ENCODE results near the gene AP2A1.

The AP2A1 gene

DNA sequence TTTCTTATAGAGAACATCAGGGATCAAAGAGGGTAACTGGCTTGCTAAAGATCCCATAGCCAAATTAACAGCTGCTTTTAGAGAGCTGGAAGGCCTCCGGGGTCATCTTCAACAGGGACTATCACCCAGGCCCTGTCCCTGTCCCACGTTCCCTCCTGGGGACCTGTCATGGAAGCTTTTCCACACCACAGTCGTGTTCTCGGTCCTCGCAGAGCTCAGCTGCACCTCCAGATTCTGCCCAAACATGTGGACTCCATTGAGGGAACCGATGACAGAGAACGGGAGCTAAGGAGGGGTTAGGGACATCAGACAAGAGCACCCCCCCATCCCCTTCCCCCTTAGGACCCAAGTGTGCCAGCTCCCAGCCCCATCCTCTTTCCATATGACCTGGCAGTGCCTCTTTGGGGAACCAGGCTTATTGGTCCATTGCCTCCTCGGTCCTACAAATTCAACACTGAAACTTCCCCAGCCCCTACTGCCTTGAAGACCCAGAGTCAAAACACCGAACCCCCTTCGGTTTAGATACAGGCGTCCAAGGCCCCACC lies 45.7 kb downstream of the AP2A1 start:
- TF ChIP-seq, protein P1, sequence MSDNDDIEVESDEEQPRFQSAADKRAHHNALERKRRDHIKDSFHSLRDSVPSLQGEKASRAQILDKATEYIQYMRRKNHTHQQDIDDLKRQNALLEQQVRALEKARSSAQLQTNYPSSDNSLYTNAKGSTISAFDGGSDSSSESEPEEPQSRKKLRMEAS (IDR thresholded peaks at IDR 0.05): no peak
- no peak for TF ChIP-seq NFIC (IDR thresholded peaks at IDR 0.05)
- no peak for TF ChIP-seq EGR1 (IDR thresholded peaks at IDR 0.05)
- TF ChIP-seq TAF1 (IDR thresholded peaks at IDR 0.05; ENCODE audit: low read depth): no peak
- no peak for TF ChIP-seq CREB1 (IDR thresholded peaks at IDR 0.05; ENCODE audit: low read depth)
- TF ChIP-seq, protein P2, sequence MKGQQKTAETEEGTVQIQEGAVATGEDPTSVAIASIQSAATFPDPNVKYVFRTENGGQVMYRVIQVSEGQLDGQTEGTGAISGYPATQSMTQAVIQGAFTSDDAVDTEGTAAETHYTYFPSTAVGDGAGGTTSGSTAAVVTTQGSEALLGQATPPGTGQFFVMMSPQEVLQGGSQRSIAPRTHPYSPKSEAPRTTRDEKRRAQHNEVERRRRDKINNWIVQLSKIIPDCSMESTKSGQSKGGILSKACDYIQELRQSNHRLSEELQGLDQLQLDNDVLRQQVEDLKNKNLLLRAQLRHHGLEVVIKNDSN (IDR thresholded peaks at IDR 0.05): no peak
- no peak for TF ChIP-seq CEBPB (IDR thresholded peaks at IDR 0.05)
- TF ChIP-seq EP300 (IDR thresholded peaks at IDR 0.05; ENCODE audit: borderline replicate concordance): no peak
- no peak for TF ChIP-seq ZBTB7A (IDR thresholded peaks at IDR 0.05; ENCODE audit: low read depth)
- TF ChIP-seq YY1 (IDR thresholded peaks at IDR 0.05; ENCODE audit: low read depth): no peak
- no peak for TF ChIP-seq TCF12 (IDR thresholded peaks at IDR 0.05; ENCODE audit: low read depth)
- TF ChIP-seq, protein P3, sequence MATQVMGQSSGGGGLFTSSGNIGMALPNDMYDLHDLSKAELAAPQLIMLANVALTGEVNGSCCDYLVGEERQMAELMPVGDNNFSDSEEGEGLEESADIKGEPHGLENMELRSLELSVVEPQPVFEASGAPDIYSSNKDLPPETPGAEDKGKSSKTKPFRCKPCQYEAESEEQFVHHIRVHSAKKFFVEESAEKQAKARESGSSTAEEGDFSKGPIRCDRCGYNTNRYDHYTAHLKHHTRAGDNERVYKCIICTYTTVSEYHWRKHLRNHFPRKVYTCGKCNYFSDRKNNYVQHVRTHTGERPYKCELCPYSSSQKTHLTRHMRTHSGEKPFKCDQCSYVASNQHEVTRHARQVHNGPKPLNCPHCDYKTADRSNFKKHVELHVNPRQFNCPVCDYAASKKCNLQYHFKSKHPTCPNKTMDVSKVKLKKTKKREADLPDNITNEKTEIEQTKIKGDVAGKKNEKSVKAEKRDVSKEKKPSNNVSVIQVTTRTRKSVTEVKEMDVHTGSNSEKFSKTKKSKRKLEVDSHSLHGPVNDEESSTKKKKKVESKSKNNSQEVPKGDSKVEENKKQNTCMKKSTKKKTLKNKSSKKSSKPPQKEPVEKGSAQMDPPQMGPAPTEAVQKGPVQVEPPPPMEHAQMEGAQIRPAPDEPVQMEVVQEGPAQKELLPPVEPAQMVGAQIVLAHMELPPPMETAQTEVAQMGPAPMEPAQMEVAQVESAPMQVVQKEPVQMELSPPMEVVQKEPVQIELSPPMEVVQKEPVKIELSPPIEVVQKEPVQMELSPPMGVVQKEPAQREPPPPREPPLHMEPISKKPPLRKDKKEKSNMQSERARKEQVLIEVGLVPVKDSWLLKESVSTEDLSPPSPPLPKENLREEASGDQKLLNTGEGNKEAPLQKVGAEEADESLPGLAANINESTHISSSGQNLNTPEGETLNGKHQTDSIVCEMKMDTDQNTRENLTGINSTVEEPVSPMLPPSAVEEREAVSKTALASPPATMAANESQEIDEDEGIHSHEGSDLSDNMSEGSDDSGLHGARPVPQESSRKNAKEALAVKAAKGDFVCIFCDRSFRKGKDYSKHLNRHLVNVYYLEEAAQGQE (IDR thresholded peaks at IDR 0.05; ENCODE audit: low read depth): no peak
- TF ChIP-seq RAD21 (IDR thresholded peaks at IDR 0.05; ENCODE audit: low read depth): no peak
- TF ChIP-seq FOXM1 (IDR thresholded peaks at IDR 0.05; ENCODE audit: borderline replicate concordance, low read depth): no peak
- no peak for TF ChIP-seq TEAD4 (IDR thresholded peaks at IDR 0.05)

DNA sequence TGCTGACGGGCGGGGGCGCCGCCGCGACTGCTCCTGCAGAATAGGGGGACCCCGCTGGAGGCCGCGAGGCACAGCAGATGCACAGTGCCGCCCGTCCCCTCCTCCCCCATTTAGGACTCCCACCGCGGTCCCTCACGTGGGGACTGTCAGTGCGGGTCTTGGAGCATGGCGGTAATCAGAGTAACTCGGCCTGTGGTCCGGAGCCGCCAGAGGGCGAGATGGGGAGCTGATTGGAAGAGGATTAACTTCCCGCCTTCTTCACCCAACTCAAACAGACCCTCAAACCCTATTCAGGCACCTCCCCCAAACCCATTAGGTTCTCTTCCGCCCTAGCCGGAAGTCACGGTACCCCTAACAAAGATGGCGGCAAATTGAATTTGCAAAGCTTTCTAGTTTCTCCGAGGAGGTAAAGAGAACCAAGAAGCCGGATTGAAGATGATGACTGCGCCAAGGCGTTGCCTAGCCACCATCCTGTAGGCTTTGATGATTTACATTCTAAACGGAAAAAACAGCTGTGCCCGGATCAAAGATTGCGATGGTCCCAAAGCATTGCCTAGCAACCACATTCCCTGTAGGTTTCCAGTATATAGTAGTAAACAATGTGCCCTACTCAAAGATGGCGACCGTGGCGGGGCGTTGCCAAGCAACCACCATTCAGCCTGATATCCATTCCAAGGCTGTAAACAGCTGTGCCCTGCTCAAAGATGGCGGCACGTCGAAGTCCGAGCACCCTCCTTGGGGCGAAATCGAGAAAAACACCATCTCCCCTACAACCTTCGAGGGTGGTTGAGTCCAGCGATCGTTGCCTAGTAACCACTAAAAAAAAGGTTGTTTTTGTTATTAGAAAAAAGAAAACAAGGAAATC lies 46.4 kb downstream of the AP2A1 start, which contains the start of gene FUZ:
Gene FUZ, minus strand, starts transcription at position 296 of the 865 bp plus-strand sequence. Its CDS starts 186 bp downstream, at position 110.
- TF ChIP-seq CEBPB (IDR thresholded peaks at IDR 0.05) (no peak), CREB1 (IDR thresholded peaks at IDR 0.05; ENCODE audit: low read depth) (no peak), NFIC (IDR thresholded peaks at IDR 0.05) (no peak), ZBTB7A (IDR thresholded peaks at IDR 0.05; ENCODE audit: low read depth) (0 out of 2 replicates have a peak, but pooled peaks have one; percentile 41), FOXM1 (IDR thresholded peaks at IDR 0.05; ENCODE audit: borderline replicate concordance, low read depth) (no peak), TAF1 (IDR thresholded peaks at IDR 0.05; ENCODE audit: low read depth) (peak; percentile 24; the same call in 1 of the 2 replicates), EGR1 (IDR thresholded peaks at IDR 0.05) (peak; percentile 88), TCF12 (IDR thresholded peaks at IDR 0.05; ENCODE audit: low read depth) (no peak; the same call in 1 of the 2 replicates), RAD21 (IDR thresholded peaks at IDR 0.05; ENCODE audit: low read depth) (no peak), YY1 (IDR thresholded peaks at IDR 0.05; ENCODE audit: low read depth) (peak; percentile 99), TEAD4 (IDR thresholded peaks at IDR 0.05) (peak; percentile 57; the same call in 1 of the 2 replicates), EP300 (IDR thresholded peaks at IDR 0.05; ENCODE audit: borderline replicate concordance) (no peak)
- TF ChIP-seq, protein P1 (IDR thresholded peaks at IDR 0.05): peak; percentile 40
- TF ChIP-seq, protein P2 (IDR thresholded peaks at IDR 0.05): peak; percentile 33; the same call in 1 of the 2 replicates
- TF ChIP-seq, protein P3 (IDR thresholded peaks at IDR 0.05; ENCODE audit: low read depth): no peak

DNA sequence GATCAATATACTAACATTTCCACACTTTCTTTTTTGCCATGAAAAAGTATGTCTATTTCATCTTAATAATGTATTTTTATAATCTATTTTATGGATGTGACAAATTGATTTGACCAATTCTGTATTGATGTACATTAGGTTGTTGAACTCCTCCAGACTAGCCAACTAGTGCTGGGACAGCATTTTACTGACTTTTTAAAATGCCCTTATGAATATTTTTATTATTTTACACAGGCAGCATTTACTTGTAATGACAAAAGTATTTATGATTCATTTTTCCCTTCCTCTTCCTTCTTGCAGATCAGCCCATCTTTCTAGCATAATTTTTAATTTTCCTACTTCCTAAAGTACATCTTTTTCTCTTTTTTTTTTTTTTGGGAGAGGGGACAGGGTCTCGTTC lies 47.2 kb downstream of the AP2A1 start:
- TF ChIP-seq RAD21 (IDR thresholded peaks at IDR 0.05; ENCODE audit: low read depth): no peak

DNA sequence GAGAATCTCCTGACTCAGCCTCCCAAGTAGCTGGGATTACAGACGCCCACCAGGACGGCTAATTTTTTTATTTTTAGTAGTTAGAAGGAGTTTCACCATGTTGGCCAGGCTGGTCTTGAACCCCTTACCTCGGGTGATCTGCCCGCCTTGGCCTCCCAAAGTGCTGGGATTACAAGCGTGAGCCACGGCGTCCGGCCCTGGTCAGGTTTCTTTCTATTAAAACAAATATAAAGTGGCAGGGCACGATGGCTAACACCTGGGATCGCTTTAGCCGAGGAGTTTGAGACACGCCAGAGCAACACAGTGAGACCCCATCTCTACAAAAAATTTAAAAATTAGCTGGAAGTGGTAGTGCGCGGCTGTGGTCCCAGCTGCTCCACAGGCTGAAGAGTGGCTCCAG lies 49.8 kb downstream of the AP2A1 start:
- no peak for TF ChIP-seq TAF1 (IDR thresholded peaks at IDR 0.05; ENCODE audit: low read depth)
- TF ChIP-seq YY1 (IDR thresholded peaks at IDR 0.05; ENCODE audit: low read depth): no peak
- no peak for TF ChIP-seq RAD21 (IDR thresholded peaks at IDR 0.05; ENCODE audit: low read depth)
- no peak for TF ChIP-seq ZBTB7A (IDR thresholded peaks at IDR 0.05; ENCODE audit: low read depth)
- no peak for TF ChIP-seq TCF12 (IDR thresholded peaks at IDR 0.05; ENCODE audit: low read depth)
- TF ChIP-seq, protein P3 (IDR thresholded peaks at IDR 0.05; ENCODE audit: low read depth): no peak
- no peak for TF ChIP-seq TEAD4 (IDR thresholded peaks at IDR 0.05)
- TF ChIP-seq EGR1 (IDR thresholded peaks at IDR 0.05): no peak
- TF ChIP-seq CEBPB (IDR thresholded peaks at IDR 0.05): no peak
- no peak for TF ChIP-seq NFIC (IDR thresholded peaks at IDR 0.05)
- TF ChIP-seq, protein P2 (IDR thresholded peaks at IDR 0.05): no peak
- TF ChIP-seq FOXM1 (IDR thresholded peaks at IDR 0.05; ENCODE audit: borderline replicate concordance, low read depth): no peak
- TF ChIP-seq, protein P1 (IDR thresholded peaks at IDR 0.05): no peak
- no peak for TF ChIP-seq EP300 (IDR thresholded peaks at IDR 0.05; ENCODE audit: borderline replicate concordance)

Measured in Ishikawa (cell line).